ENCODE data around the gene SOAT2. TPM values are rescaled to one million over a fixed set of nuclear protein-coding genes. Genes with fewer than 3 reads are reported as not detected.

The SOAT2 gene, protein sequence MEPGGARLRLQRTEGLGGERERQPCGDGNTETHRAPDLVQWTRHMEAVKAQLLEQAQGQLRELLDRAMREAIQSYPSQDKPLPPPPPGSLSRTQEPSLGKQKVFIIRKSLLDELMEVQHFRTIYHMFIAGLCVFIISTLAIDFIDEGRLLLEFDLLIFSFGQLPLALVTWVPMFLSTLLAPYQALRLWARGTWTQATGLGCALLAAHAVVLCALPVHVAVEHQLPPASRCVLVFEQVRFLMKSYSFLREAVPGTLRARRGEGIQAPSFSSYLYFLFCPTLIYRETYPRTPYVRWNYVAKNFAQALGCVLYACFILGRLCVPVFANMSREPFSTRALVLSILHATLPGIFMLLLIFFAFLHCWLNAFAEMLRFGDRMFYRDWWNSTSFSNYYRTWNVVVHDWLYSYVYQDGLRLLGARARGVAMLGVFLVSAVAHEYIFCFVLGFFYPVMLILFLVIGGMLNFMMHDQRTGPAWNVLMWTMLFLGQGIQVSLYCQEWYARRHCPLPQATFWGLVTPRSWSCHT
- total RNA-seq: not detected in 2 replicates

DNA sequence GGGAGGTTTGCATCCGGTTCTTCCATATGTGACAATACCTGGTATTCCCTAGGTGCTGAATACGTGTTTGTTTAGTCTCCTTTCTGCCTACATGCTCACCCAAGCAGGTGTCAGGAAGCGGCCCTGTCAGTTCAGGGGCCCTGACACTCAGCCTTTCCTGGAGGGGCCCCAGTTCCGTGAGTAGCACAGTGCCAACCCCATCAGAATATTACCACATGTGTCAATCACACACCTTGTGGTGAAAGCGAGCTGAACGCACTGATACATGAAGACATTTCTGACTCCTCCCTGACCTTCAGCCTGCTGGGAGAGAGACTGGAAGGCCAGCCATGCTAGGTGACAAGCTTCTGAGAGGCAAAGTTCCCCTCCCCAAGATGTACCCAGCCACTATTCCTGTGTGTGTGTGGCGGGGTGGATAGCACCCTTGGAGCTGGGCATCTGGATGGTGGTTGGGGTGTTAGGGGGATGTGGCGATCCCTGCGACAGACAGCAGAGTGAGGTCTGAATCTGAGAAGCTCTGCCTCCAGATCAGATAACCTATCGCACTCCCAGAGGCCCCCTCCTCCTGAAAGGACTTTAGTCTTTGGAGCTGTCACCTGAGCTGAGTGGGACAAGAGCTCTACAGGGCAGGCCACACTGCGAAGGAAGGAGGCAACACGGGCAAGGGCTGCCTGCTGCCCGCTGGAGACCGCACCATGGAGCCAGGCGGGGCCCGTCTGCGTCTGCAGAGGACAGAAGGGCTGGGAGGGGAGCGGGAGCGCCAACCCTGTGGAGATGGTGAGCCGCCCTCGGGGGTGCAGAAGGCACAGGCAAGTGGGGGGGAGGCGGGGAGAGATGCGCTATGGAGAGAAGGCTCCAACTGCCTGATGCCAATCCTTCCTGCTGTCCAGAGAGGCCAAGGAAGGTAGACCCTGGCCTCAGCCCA, at the start of gene SOAT2:
SOAT2 (plus strand) TSS at position 604 of the 925 bp plus-strand sequence; CDS start at position 696, 92 bp downstream.
- H3K4me3 Mint-ChIP-seq: no peak within 1 kb of the TSS
- TF ChIP-seq, protein P1, sequence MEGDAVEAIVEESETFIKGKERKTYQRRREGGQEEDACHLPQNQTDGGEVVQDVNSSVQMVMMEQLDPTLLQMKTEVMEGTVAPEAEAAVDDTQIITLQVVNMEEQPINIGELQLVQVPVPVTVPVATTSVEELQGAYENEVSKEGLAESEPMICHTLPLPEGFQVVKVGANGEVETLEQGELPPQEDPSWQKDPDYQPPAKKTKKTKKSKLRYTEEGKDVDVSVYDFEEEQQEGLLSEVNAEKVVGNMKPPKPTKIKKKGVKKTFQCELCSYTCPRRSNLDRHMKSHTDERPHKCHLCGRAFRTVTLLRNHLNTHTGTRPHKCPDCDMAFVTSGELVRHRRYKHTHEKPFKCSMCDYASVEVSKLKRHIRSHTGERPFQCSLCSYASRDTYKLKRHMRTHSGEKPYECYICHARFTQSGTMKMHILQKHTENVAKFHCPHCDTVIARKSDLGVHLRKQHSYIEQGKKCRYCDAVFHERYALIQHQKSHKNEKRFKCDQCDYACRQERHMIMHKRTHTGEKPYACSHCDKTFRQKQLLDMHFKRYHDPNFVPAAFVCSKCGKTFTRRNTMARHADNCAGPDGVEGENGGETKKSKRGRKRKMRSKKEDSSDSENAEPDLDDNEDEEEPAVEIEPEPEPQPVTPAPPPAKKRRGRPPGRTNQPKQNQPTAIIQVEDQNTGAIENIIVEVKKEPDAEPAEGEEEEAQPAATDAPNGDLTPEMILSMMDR (IDR thresholded peaks at IDR 0.05): no peak

DNA sequence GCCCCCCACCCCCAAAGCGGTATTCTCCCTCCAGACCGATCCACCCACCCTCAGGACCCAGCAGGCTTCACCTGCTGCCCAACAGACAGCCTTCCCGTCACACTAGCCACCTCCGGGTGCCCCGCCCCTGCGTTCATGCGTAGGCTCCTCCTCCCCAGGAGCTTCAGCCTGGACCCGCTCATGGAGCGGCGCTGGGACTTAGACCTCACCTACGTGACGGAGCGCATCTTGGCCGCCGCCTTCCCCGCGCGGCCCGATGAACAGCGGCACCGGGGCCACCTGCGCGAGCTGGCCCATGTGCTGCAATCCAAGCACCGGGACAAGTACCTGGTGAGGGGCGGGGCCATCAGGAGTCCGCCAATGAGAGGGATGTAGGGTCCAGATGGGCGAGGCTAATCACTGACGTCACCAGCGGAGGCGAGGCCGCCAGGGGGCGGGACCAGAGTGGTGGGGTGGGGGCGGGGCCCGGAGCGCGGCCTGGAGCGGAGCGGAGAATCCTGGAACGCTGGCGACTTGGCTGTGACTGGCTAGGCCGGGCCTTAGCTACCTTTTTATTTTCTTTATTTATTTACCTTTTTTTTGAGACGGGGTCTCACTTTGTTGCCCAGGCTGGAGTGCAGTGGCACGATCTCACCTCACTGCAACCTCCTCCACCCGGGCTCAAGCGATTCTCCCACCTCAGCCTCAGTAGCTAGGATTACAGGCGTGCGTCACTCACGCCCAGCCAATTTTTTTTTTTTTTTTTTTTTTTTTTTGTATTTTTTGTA, 49.0 kb upstream of the SOAT2 start:
- ATAC-seq (ENCODE audit: low read depth) (peak; percentile 97), DNase-seq (peak; percentile 86)
- Mint-ChIP-seq H3K27ac (peak overlapping the region; percentile 90), H3K9me3 (no peaks in the 10 kb centered on the region), H3K4me3 (peak overlapping the region; percentile 95), H3K27me3 (peaks cover 6% of the 10 kb centered on the region), H3K36me3 (ENCODE audit: low read depth) (peaks cover 2% of the 10 kb centered on the region), H3K4me1 (peaks cover 12% of the 10 kb centered on the region)
- intact Hi-C loops (cut with micrococcal nuclease): loop anchor here (1.0 to 5.0 kb wide), 4 partner anchors 17 to 128 kb away; partner anchors contain the start of genes CSAD, IGFBP6, SPRYD3 and ZNF740
- TF ChIP-seq, protein P1 (IDR thresholded peaks at IDR 0.05): no peak
- POLR2A ChIA-PET: interaction anchor here (0.6 to 2.3 kb wide), 12 partner anchors 9 to 267 kb away, joined by 3 to 10 read pairs (median 4); partner anchors contain the start of genes AAAS, EIF4B and SPRYD3
- CTCF ChIA-PET: interaction anchor here (0.5 to 3.2 kb wide), 3 partner anchors 12 to 296 kb away, joined by 3 to 11 read pairs (median 3); no protein-coding TSS in a partner anchor

More for the DNA sequence above, at the start of gene SOAT2:
- H3K27ac Mint-ChIP-seq: peak within 1 kb of the TSS; percentile 30
- ChIA-PET POLR2A (interaction anchor here (0.9 to 2.3 kb wide), 2 partner anchors 24 to 40 kb away, joined by 3 to 8 read pairs; partner anchors contain the start of gene SPRYD3), CTCF (interaction anchor here (0.8 to 2.3 kb wide), 5 partner anchors 9 to 94 kb away, joined by 3 to 28 read pairs (median 4); no protein-coding TSS in a partner anchor)
- DNase-seq: no peak
- intact Hi-C loops (cut with micrococcal nuclease): no loop called here
- no peaks in the 10 kb centered on the region for H3K9me3 Mint-ChIP-seq
- no peaks in the 10 kb centered on the region for H3K27me3 Mint-ChIP-seq
- peaks cover 25% of the 10 kb centered on the region for H3K4me1 Mint-ChIP-seq
- no peaks in the 10 kb centered on the region for H3K36me3 Mint-ChIP-seq (ENCODE audit: low read depth)
- ATAC-seq (ENCODE audit: low read depth): peak; percentile 42

DNA sequence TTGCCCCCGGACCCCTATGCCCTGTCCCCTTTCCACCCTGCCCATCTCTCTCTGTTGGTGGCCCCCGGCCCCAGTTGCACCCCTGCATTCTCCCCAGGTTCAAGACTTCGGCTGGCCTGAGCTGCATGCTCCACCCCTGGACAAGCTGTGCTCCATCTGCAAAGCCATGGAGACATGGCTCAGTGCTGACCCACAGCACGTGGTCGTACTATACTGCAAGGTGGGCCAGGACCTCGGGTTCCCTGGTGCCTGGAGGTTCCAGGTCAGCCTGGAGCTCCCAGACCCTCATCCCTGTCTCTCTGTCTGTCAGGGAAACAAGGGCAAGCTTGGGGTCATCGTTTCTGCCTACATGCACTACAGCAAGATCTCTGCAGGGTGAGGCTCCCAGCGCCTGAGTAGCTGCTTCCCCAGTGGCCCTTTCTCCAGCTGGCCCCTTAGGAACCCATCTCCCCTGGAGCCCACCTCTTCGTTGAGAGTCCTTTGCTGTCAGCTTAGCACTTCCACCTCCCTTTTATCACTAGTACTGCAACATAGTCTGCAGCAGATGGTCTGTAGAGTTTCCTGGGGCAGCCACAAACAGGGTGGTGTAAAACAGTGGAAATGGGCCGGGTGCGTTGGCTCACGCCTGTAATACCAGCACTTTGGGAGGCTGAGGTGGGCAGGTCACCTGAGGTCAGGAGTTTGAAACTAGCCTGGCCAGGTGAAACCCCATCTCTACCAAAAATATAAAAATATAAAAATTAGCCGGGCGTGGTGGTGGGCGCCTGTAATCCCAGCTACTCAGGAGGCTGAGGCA, 47.6 kb upstream of the SOAT2 start:
- POLR2A ChIA-PET: interaction anchor here (0.6 to 2.3 kb wide), 4 partner anchors 23 to 264 kb away, joined by 3 to 7 read pairs (median 4); partner anchors contain the start of gene SPRYD3
- no peak overlapping the region for H3K27ac Mint-ChIP-seq
- DNase-seq: no peak
- CTCF ChIA-PET: interaction anchor here (3.2 kb wide), 1 partner anchor 11 kb away, joined by 11 read pairs; no protein-coding TSS in a partner anchor
- ATAC-seq (ENCODE audit: low read depth): no peak
- H3K27me3 Mint-ChIP-seq: peaks cover 6% of the 10 kb centered on the region
- H3K36me3 Mint-ChIP-seq (ENCODE audit: low read depth): peaks cover 2% of the 10 kb centered on the region
- H3K4me1 Mint-ChIP-seq: peaks cover 11% of the 10 kb centered on the region
- intact Hi-C loops (cut with micrococcal nuclease): loop anchor here (2.0 kb wide), 1 partner anchor 15 kb away; no protein-coding TSS in a partner anchor
- H3K4me3 Mint-ChIP-seq: peak overlapping the region; percentile 24
- no peaks in the 10 kb centered on the region for H3K9me3 Mint-ChIP-seq
- TF ChIP-seq, protein P1 (IDR thresholded peaks at IDR 0.05): no peak

DNA sequence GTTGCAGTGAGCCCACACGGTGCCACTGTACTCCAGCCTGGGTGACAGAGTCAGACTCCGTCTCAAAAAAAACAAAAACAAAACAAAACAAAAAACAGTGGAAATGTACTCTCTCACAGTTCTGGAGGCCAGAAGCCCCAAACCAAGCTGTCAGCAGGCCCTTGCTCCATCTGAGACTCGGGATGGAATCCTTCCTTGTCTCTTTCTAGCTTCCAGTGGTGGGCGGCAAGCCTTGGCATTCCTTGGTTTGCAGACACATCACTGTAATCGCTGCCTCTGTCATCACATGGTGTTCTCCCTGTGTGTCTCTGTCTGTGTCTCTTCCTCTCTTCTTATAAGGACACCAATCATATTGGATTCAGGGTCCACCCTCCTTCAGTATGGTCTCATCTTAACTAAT, 47.0 kb upstream of the SOAT2 start:
- TF ChIP-seq, protein P1 (IDR thresholded peaks at IDR 0.05): no peak
- H3K36me3 Mint-ChIP-seq (ENCODE audit: low read depth): peaks cover 2% of the 10 kb centered on the region
- intact Hi-C loops (cut with micrococcal nuclease): no loop called here
- CTCF ChIA-PET: interaction anchor here (3.2 kb wide), 1 partner anchor 10 kb away, joined by 11 read pairs; no protein-coding TSS in a partner anchor
- peaks cover 6% of the 10 kb centered on the region for H3K27me3 Mint-ChIP-seq
- DNase-seq (no peak), ATAC-seq (ENCODE audit: low read depth) (no peak)
- no peak overlapping the region for H3K27ac Mint-ChIP-seq
- H3K9me3 Mint-ChIP-seq: no peaks in the 10 kb centered on the region
- POLR2A ChIA-PET: interaction anchor here (0.6 kb wide), 1 partner anchor 93 kb away, joined by 3 read pairs; no protein-coding TSS in a partner anchor
- no peak overlapping the region for H3K4me3 Mint-ChIP-seq
- H3K4me1 Mint-ChIP-seq: peaks cover 10% of the 10 kb centered on the region

Measured in activated B cell treated with CpG ODN at 0.5 μM for 24 hours (primary cell).